H1 (cell line): ENCODE measurements around the gene SPAAR. TPM values are rescaled to one million over a fixed set of nuclear protein-coding genes. Genes with fewer than 3 reads are reported as not detected.

ENCODE experiments used
- CTCF ChIA-PET: fragments of 300-600 bp; sonication (Branson Sonifier 250); formaldehyde crosslinking; loops from one replicate; lab custom pipeline; 2021; ENCODE audit not compliant: partially characterized antibody; lab: Charles Lee
- POLR2A ChIA-PET: fragments of 300-600 bp; sonication (Branson Sonifier 250); formaldehyde crosslinking; loops from one replicate; lab custom pipeline; 2021; ENCODE audit warnings: inconsistent platforms; ENCODE audit not compliant: partially characterized antibody; lab: Charles Lee
- DNase-seq, 2 experiments: peaks; one replicate each; pipeline versions ENCODE4 v3.0.0 to v3.0.0-alpha.2; 2010 to 2022; ENCODE audit warnings: low spot score in 2 of 2, low read depth in 1 of 2, mixed read lengths in 1 of 2
- FAIRE-seq: peaks from 2 replicates; lab custom pipeline; 2011; peaks lifted over from hg19 to GRCh38; lab: Jason Lieb, UNC
- H2AFZ ChIP-seq: 2 replicates; pipeline ENCODE4 v1.8.1; 2012; ENCODE audit warnings: low read length, inconsistent platforms
- H2AK5ac ChIP-seq: 2 replicates; pipeline ENCODE4 v1.6.1; 2013; ENCODE audit warnings: low read depth, low read length
- H2BK120ac ChIP-seq: replicated peaks from 2 replicates; pipeline ENCODE3; 2013; ENCODE audit warnings: low read depth, low read length, inconsistent platforms
- H2BK12ac ChIP-seq: 2 replicates; pipeline ENCODE4 v1.6.1; 2013; ENCODE audit warnings: low read depth, low read length
- H2BK15ac ChIP-seq: 2 replicates; pipeline ENCODE4 v1.6.1; 2013; ENCODE audit warnings: low read length
- H2BK20ac ChIP-seq: 2 replicates; pipeline ENCODE4 v1.6.1; 2013; ENCODE audit warnings: low read length
- H2BK5ac ChIP-seq: 2 replicates; pipeline ENCODE4 v1.6.1; 2013; ENCODE audit warnings: low read depth, low read length
- H3K14ac ChIP-seq: 2 replicates; pipeline ENCODE4 v1.6.1; 2013; ENCODE audit warnings: inconsistent platforms; ENCODE audit not compliant: insufficient read length
- H3K18ac ChIP-seq: 2 replicates; pipeline ENCODE4 v1.6.1; 2013; ENCODE audit warnings: low read length; ENCODE audit errors: extremely low read depth
- H3K23ac ChIP-seq: 2 replicates; pipeline ENCODE4 v1.6.1; 2013; ENCODE audit warnings: inconsistent platforms; ENCODE audit not compliant: insufficient read length
- H3K23me2 ChIP-seq: 2 replicates; pipeline ENCODE4 v1.6.1; 2013; ENCODE audit warnings: low read depth, low read length
- H3K27ac ChIP-seq: 2 replicates; pipeline ENCODE4 v1.6.1; 2011; ENCODE audit warnings: low read depth, low read length, inconsistent platforms
- H3K27me3 ChIP-seq, 4 experiments: replicated peaks in 1 of 4; 1 replicate in 1 of 4; 2 replicates in 3 of 4; pipeline versions ENCODE4 v1.6.1 to v1.8.1; 2011 to 2013; ENCODE audit warnings: low read length in 3 of 4, mild to moderate bottlenecking in 3 of 4, inconsistent platforms in 2 of 4, mixed read lengths in 2 of 4, moderate library complexity in 1 of 4; ENCODE audit not compliant: control insufficient read depth in 3 of 4, insufficient read depth in 3 of 4; ENCODE audit errors: extremely low read depth in 1 of 4
- H3K36me3 ChIP-seq, 4 experiments: 2 replicates each; pipeline versions ENCODE4 v1.6.1 to v1.8.1; 2011 to 2013; ENCODE audit warnings: mild to moderate bottlenecking in 4 of 4, low read length in 3 of 4, moderate library complexity in 2 of 4, control low read depth in 1 of 4, inconsistent platforms in 1 of 4; ENCODE audit not compliant: insufficient read depth in 4 of 4, control insufficient read depth in 2 of 4
- H3K4ac ChIP-seq: replicated peaks from 2 replicates; pipeline ENCODE3; 2013; ENCODE audit warnings: low read length, low read depth, mixed read lengths, inconsistent platforms; ENCODE audit not compliant: insufficient read length
- H3K4me1 ChIP-seq, 4 experiments: replicated peaks in 1 of 4; 1 replicate in 1 of 4; 2 replicates in 3 of 4; pipeline versions ENCODE4 v1.6.1 to v1.8.1; 2011 to 2013; ENCODE audit warnings: low read length in 3 of 4, inconsistent platforms in 2 of 4, mixed read lengths in 1 of 4; ENCODE audit not compliant: insufficient read depth in 4 of 4, control insufficient read depth in 3 of 4
- H3K4me2 ChIP-seq, 2 experiments: 2 replicates each; pipeline versions ENCODE4 v1.6.1 to v1.8.1; 2011 to 2013; ENCODE audit warnings: low read depth in 2 of 2, low read length in 2 of 2, control low read depth in 1 of 2, inconsistent platforms in 1 of 2, mild to moderate bottlenecking in 1 of 2; ENCODE audit not compliant: insufficient read depth in 1 of 2
- H3K4me3 ChIP-seq, 4 experiments: fragments of 200-600, 300-600 bp in 1 of 4; sonication (generic), shearing (Covaris generic), sonication (Bioruptor Twin) in 1 of 4; 2 replicates each; pipeline versions ENCODE4 v1.5.1 to v1.8.1; 2011 to 2016; ENCODE audit warnings: low read length in 4 of 4, low read depth in 3 of 4, control low read depth in 2 of 4, inconsistent platforms in 2 of 4, mild to moderate bottlenecking in 2 of 4, mixed read lengths in 1 of 4, moderate library complexity in 1 of 4; ENCODE audit not compliant: insufficient read depth in 2 of 4; ENCODE audit errors: extremely low read depth in 1 of 4
- H3K56ac ChIP-seq: replicated peaks from 2 replicates; pipeline ENCODE3; 2013; ENCODE audit warnings: low read depth, mild to moderate bottlenecking, mixed read lengths, low read length, inconsistent platforms; ENCODE audit not compliant: insufficient read length
- H3K79me1 ChIP-seq: 2 replicates; pipeline ENCODE4 v1.6.1; 2013; ENCODE audit warnings: low read depth, low read length, control low read depth
- H3K79me2 ChIP-seq, 2 experiments: 2 replicates each; pipeline versions ENCODE4 v1.6.1 to v1.8.1; 2012 to 2013; ENCODE audit warnings: low read length in 2 of 2, mild to moderate bottlenecking in 2 of 2, inconsistent platforms in 1 of 2; ENCODE audit not compliant: insufficient read depth in 2 of 2, control insufficient read depth in 1 of 2
- H3K9ac ChIP-seq, 4 experiments: replicated peaks in 1 of 4; 1 replicate in 1 of 4; 2 replicates in 3 of 4; pipeline versions ENCODE4 v1.6.1 to v1.8.1; 2011 to 2013; ENCODE audit warnings: low read depth in 3 of 4, low read length in 3 of 4, control low read depth in 2 of 4, mild to moderate bottlenecking in 2 of 4, moderate library complexity in 2 of 4, inconsistent platforms in 1 of 4; ENCODE audit errors: extremely low read depth in 1 of 4
- H3K9me3 ChIP-seq, 2 experiments: 2 replicates each; pipeline versions ENCODE4 v1.6.1 to v1.8.1; 2012 to 2013; ENCODE audit warnings: mild to moderate bottlenecking in 2 of 2, moderate library complexity in 2 of 2, control low read depth in 1 of 2, inconsistent platforms in 1 of 2, low read depth in 1 of 2, low read length in 1 of 2, mixed read lengths in 1 of 2; ENCODE audit not compliant: insufficient read depth in 2 of 2
- H4K20me1 ChIP-seq, 2 experiments: replicated peaks in 1 of 2; 2 replicates each; pipeline versions ENCODE3 to v1.8.1; 2011 to 2013; ENCODE audit warnings: inconsistent platforms in 2 of 2, low read length in 2 of 2, mild to moderate bottlenecking in 1 of 2; ENCODE audit not compliant: insufficient read depth in 2 of 2, control insufficient read depth in 1 of 2
- H4K5ac ChIP-seq: 2 replicates; pipeline ENCODE4 v1.6.1; 2013; ENCODE audit warnings: low read length, low read depth, mixed read lengths, inconsistent platforms; ENCODE audit not compliant: insufficient read length
- H4K8ac ChIP-seq: 2 replicates; pipeline ENCODE4 v1.8.0; 2013; ENCODE audit warnings: mild to moderate bottlenecking, moderate library complexity, low read length, inconsistent platforms; ENCODE audit not compliant: insufficient read depth; ENCODE audit errors: extremely low read depth
- H4K91ac ChIP-seq: replicated peaks from 2 replicates; pipeline ENCODE3; 2013; ENCODE audit warnings: low read length, mixed read lengths, inconsistent platforms; ENCODE audit not compliant: insufficient read length
- JUN ChIP-seq: IDR thresholded peaks from 2 replicates; pipeline ENCODE4 v1.6.1; 2011; ENCODE audit warnings: low read depth, mild to moderate bottlenecking, improper control_type of control experiment, low read length
- POU5F1 ChIP-seq: IDR thresholded peaks from 2 replicates; pipeline ENCODE4 v1.6.1; 2011; ENCODE audit warnings: low read depth, mild to moderate bottlenecking, low read length, moderate library complexity
- RAD21 ChIP-seq, 2 experiments: IDR thresholded peaks in 1 of 2; conservative IDR thresholded peaks in 1 of 2; 2 replicates each; pipeline ENCODE4 v1.6.1; 2011; ENCODE audit warnings: low read depth in 2 of 2, low read length in 2 of 2, improper control_type of control experiment in 1 of 2, inconsistent platforms in 1 of 2, mild to moderate bottlenecking in 1 of 2, moderate library complexity in 1 of 2
- SAP30 ChIP-seq: fragments of 300-600 bp; sonication (generic); IDR thresholded peaks from 2 replicates; pipeline ENCODE4 v1.7.1; 2012; ENCODE audit warnings: low read length, moderate library complexity, mild to moderate bottlenecking, inconsistent platforms; ENCODE audit not compliant: insufficient read depth, insufficient replicate concordance
- SP1 ChIP-seq: IDR thresholded peaks from 2 replicates; pipeline ENCODE4 v1.6.1; 2011; ENCODE audit warnings: low read depth, low read length
- SP2 ChIP-seq: IDR thresholded peaks from 2 replicates; pipeline ENCODE4 v1.6.1; 2012; ENCODE audit warnings: mild to moderate bottlenecking, low read length, inconsistent platforms
- TAF7 ChIP-seq: optimal IDR thresholded peaks from 2 replicates; pipeline ENCODE3; 2011; ENCODE audit warnings: low read depth, mild to moderate bottlenecking, inconsistent platforms, low read length, moderate library complexity, borderline replicate concordance
- TBP ChIP-seq: IDR thresholded peaks from 2 replicates; pipeline ENCODE4 v1.6.1; 2011; ENCODE audit warnings: low read depth, low read length, improper control_type of control experiment
- TEAD4 ChIP-seq: IDR thresholded peaks from 2 replicates; pipeline ENCODE4 v1.6.1; 2012; ENCODE audit warnings: low read depth, low read length, inconsistent platforms, mixed read lengths
- ZNF274 ChIP-seq: IDR thresholded peaks from 2 replicates; pipeline ENCODE4 v1.7.0; 2012; ENCODE audit warnings: low read length, borderline replicate concordance; ENCODE audit errors: extremely low read depth
- WGBS, 2 experiments: shearing (Covaris generic) in 1 of 2; methylation state at CpG; one replicate each; pipeline versions ENCODE4 v1.1.6 to v1.1.7; 2013 to 2015; ENCODE audit warnings: low lambda C conversion rate in 2 of 2, mixed read lengths in 2 of 2, inconsistent platforms in 1 of 2, low coverage in 1 of 2, missing lambda C conversion rate in 1 of 2; ENCODE audit not compliant: insufficient replicate concordance in 2 of 2, insufficient coverage in 1 of 2, insufficient read length in 1 of 2; ENCODE audit errors: extremely low coverage in 1 of 2, missing lambda C conversion rate in 1 of 2; 5-methylcytosine and 5-hydroxymethylcytosine counted together
- polyA plus RNA-seq, 7 experiments: library from polyadenylated mRNA; depleted of rRNA in 3 of 7; stranded (reverse) in 5 of 7; unstranded in 2 of 7; fragments of >200 nt in 5 of 7; fragments of 200-250 nt in 2 of 7; gene quantifications; 1 replicate in 5 of 7; 2 replicates in 1 of 7; 4 replicates in 1 of 7; pipeline versions ENCODE4 v1.2.1 to v1.2.3, GENCODE V29; 2011 to 2013; ENCODE audit warnings: missing spikeins in 2 of 7, mixed read lengths in 2 of 7
- total RNA-seq: library from RNA; stranded (reverse); fragmentation: NEBNext Ultra II Directional; extraction: Animal tissue kit (Norgen Biotek cat#: 25700); gene quantifications from 2 replicates; pipeline ENCODE4 v1.2.1, GENCODE V29; 2021

Gene SPAAR
- total and polyA plus RNA-seq, 2 of the 8 experiments (the other 6 are each of a cell fraction or from before 2014, with no cell fraction given): 0.27 TPM; not detected in 1

DNA sequence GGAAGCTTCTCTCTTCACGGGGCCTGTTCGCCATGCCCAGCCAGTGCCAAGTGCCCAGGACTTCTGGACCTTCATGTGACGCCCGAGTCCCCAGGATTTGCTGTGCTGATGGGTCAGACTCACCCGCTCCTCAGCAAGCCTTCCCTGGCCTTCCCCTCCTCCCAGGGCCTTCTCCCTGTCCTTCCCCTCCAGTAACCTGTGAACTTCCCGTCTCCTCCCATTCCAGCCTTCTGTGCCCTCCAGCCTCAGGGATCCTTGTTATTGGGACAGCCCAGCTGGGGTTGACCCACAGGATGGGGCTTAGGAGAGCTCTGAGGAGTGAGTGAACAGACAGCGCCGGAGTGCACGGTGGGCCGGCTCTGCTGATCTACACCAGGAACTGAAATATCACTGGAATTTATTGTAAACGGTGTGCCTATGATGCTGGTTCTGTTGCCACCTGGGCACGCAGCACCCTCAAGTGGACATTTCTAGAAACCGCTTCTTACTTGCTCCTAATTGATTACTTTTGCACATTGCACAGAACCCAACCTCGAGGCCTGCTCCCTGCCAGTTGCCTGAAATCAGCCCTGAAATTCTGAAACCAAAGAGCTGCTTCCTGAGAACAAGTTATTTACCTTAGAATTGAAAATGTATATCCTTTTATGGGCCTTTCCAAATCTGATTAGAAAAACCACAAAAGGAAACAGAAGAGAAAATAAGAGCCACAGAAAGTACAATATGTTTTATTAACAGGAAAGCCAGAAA lies 1.5 kb downstream of the SPAAR start:
- DNase-seq (peak in 1 of 2 experiments; percentile 55), FAIRE-seq (no peak)
- Histone ChIP-seq H3K4me2 (no peak overlapping the region), H3K4me1 (peaks cover 9 to 33% (median 21%) of the 10 kb centered on the region in 4 experiments), H3K27ac (no peak overlapping the region), H4K91ac (peak overlapping the region; percentile 48), H2BK12ac (peak overlapping the region; percentile 10; the same call in 1 of the 2 replicates), H2AFZ (no peak overlapping the region; the same call in 1 of the 2 replicates), H4K20me1 (no peaks in the 10 kb centered on the region), H2BK15ac (peak overlapping the region; percentile 13; the same call in 1 of the 2 replicates), H4K8ac (peak overlapping the region; percentile 54; the same call in 1 of the 2 replicates), H2AK5ac (no peak overlapping the region), H3K14ac (no peak overlapping the region), H3K18ac (no peak overlapping the region), H3K23ac (no peak overlapping the region), H2BK20ac (no peak overlapping the region), H3K79me1 (0 out of 2 replicates have a peak, but pooled peaks cover 2% of the 10 kb centered on the region), H3K27me3 (no peaks in the 10 kb centered on the region; a peak in 2 of 7 replicates), H3K56ac (no peak overlapping the region), H3K23me2 (peaks cover 3% of the 10 kb centered on the region; the same call in 1 of the 2 replicates), H4K5ac (no peak overlapping the region), H3K4me3 (no peak overlapping the region), H3K9ac (no peak overlapping the region), H3K79me2 (no peaks in the 10 kb centered on the region), H2BK120ac (no peak overlapping the region), H3K36me3 (no peaks in the 10 kb centered on the region), H3K4ac (no peak overlapping the region), H2BK5ac (no peak overlapping the region), H3K9me3 (no peaks in the 10 kb centered on the region)
- 76% methylated on average over 14 of the region's 14 CpGs; no CpG with 5 or more reads in 1 of the 2 experiments for WGBS, 2 experiments
- CTCF ChIA-PET: interaction anchor here (0.6 to 5.6 kb wide), 26 partner anchors 8 to 1284 kb away, joined by 3 to 26 read pairs (median 3); partner anchors contain the start of genes CREB3 and TLN1
- POLR2A ChIA-PET: interaction anchor here (0.5 to 1.0 kb wide), 2 partner anchors 10 to 30 kb away, joined by 3 to 4 read pairs; no protein-coding TSS in a partner anchor
- TF ChIP-seq SP2 (no peak), RAD21 (IDR thresholded peaks at IDR 0.05 in 1 of 2, conservative IDR thresholded peaks at IDR 0.05 in 1 of 2; ENCODE audit: low read depth in 2 of 2, low read length in 2 of 2) (peak; percentile 73 to 74), POU5F1 (no peak), TBP (no peak), TEAD4 (no peak), TAF7 (no peak), ZNF274 (no peak), SAP30 (no peak), JUN (no peak), SP1 (no peak)
